ENCODE measurements around the gene CHRNB2. TPM values are rescaled to one million over a fixed set of nuclear protein-coding genes. Genes with fewer than 3 reads are reported as not detected.

Gene CHRNB2
- polyA plus RNA-seq, 1 donor (not counting 4 experiments of a cell fraction or from before 2014, with no cell fraction given), result 0.09 TPM

DNA sequence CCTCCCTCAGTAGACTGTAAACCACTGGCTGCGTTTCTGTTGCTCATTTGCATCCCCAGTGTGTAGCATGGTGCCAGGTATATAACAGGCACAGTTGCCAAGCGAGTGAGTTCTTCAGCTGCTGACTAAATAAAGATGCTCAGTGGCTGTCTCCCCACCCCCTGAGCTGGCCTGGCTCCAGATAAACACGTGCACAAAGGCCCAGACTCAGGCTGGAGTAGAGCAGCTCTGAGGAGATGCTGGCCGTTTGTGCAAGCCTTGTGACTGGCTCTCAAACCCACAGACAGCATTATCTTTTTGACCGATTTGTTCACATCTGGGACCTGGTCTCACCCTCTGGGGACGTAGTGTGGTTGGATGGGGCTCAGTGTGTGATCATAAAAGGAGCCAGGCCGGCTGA is 7.1 kb downstream of the CHRNB2 start:
- Histone ChIP-seq H3K9me1 (ENCODE audit: control insufficient read depth, extremely low read depth, insufficient read depth, low read length) (no peaks in the 10 kb centered on the region), H3K9me3 (ENCODE audit: control insufficient read depth, low read depth, low read length) (no peaks in the 10 kb centered on the region), H3K27ac (ENCODE audit: control insufficient read depth, insufficient read depth, low read length) (no peak overlapping the region), H3K4me3 (ENCODE audit: control insufficient read depth in 2 of 3, extremely low read depth in 1 of 3, insufficient read depth in 2 of 3, low read depth in 1 of 3, low read length in 3 of 3) (no peak overlapping the region), H3K9ac (ENCODE audit: control insufficient read depth, extremely low read depth, insufficient read depth, low read length) (no peak overlapping the region), H3K4me2 (ENCODE audit: control insufficient read depth, extremely low read depth, insufficient read depth, low read depth, low read length) (no peak overlapping the region), H3K4me1 (ENCODE audit: control insufficient read depth, extremely low read depth, insufficient read depth, low read length) (no peaks in the 10 kb centered on the region), H3K79me2 (ENCODE audit: control insufficient read depth, insufficient read depth, low read length) (no peaks in the 10 kb centered on the region), H4K20me1 (ENCODE audit: control insufficient read depth, extremely low read depth, insufficient read depth, low read length) (no peaks in the 10 kb centered on the region), H3K36me3 (ENCODE audit: control insufficient read depth in 2 of 2, extremely low read depth in 1 of 2, insufficient read depth in 2 of 2, low read length in 2 of 2) (peaks cover 0 to 18% of the 10 kb centered on the region in 2 experiments), H3K27me3 (ENCODE audit: control insufficient read depth, extremely low read depth, insufficient read depth, low read length) (no peaks in the 10 kb centered on the region), H2AFZ (ENCODE audit: control insufficient read depth, low read length) (no peak overlapping the region)
- dilution Hi-C loops (cut with MboI; ENCODE audit: extremely low pct_ligation_motif_present, low sequenced_read_pairs), result no loop called here
- FAIRE-seq, result no peak
- TF ChIP-seq, protein P1, sequence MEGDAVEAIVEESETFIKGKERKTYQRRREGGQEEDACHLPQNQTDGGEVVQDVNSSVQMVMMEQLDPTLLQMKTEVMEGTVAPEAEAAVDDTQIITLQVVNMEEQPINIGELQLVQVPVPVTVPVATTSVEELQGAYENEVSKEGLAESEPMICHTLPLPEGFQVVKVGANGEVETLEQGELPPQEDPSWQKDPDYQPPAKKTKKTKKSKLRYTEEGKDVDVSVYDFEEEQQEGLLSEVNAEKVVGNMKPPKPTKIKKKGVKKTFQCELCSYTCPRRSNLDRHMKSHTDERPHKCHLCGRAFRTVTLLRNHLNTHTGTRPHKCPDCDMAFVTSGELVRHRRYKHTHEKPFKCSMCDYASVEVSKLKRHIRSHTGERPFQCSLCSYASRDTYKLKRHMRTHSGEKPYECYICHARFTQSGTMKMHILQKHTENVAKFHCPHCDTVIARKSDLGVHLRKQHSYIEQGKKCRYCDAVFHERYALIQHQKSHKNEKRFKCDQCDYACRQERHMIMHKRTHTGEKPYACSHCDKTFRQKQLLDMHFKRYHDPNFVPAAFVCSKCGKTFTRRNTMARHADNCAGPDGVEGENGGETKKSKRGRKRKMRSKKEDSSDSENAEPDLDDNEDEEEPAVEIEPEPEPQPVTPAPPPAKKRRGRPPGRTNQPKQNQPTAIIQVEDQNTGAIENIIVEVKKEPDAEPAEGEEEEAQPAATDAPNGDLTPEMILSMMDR (optimal IDR thresholded peaks at IDR 0.05 in 1 of 3, IDR thresholded peaks at IDR 0.05 in 1 of 3, conservative IDR thresholded peaks at IDR 0.05 in 1 of 3; ENCODE audit: extremely low read depth in 1 of 3, insufficient read depth in 2 of 3, low read length in 3 of 3), result no peak
- TF ChIP-seq EZH2 (IDR thresholded peaks at IDR 0.05; ENCODE audit: low read length), result no peak
- no peak for DNase-seq (ENCODE audit: low read depth, low spot score)

DNA sequence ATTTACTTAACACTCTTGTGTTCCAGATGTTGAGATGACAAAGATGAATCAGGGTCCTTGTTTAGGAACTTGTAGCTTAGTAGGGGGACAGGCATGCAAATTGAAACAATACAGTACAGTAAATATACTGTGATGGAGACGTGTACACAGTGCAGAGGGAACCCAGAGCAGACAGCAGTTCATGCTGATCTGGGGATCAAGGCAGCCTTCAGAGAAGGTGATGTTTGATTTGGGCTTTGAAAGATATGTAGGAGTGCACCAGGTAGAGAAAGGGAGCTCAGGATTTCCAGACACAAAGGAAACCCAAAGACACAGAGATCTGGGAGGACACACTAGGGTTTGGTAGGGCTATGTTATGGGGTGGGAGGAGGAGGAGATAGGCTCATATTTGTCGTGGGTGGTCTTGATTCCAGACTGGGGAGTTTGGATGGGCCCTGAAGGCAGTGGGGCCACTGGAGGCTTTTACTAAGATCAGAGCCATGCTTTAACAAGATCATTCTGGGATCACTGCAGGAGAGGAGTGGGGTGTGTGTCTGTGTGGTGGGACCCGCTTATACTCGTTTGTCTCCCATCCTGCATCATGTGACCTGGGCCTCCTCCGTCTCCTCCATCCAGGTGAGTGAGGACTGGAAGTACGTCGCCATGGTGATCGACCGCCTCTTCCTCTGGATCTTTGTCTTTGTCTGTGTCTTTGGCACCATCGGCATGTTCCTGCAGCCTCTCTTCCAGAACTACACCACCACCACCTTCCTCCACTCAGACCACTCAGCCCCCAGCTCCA is 7.8 kb downstream of the CHRNB2 start:
- TF ChIP-seq, protein P1 (optimal IDR thresholded peaks at IDR 0.05 in 1 of 3, IDR thresholded peaks at IDR 0.05 in 1 of 3, conservative IDR thresholded peaks at IDR 0.05 in 1 of 3; ENCODE audit: extremely low read depth in 1 of 3, insufficient read depth in 2 of 3, low read length in 3 of 3), result no peak
- TF ChIP-seq EZH2 (IDR thresholded peaks at IDR 0.05; ENCODE audit: low read length), result no peak
- Histone ChIP-seq H3K9ac (ENCODE audit: control insufficient read depth, extremely low read depth, insufficient read depth, low read length) (no peak overlapping the region), H3K9me1 (ENCODE audit: control insufficient read depth, extremely low read depth, insufficient read depth, low read length) (no peaks in the 10 kb centered on the region), H3K4me1 (ENCODE audit: control insufficient read depth, extremely low read depth, insufficient read depth, low read length) (no peaks in the 10 kb centered on the region), H3K4me2 (ENCODE audit: control insufficient read depth, extremely low read depth, insufficient read depth, low read depth, low read length) (no peak overlapping the region), H3K27ac (ENCODE audit: control insufficient read depth, insufficient read depth, low read length) (no peak overlapping the region), H3K27me3 (ENCODE audit: control insufficient read depth, extremely low read depth, insufficient read depth, low read length) (no peaks in the 10 kb centered on the region), H3K79me2 (ENCODE audit: control insufficient read depth, insufficient read depth, low read length) (no peaks in the 10 kb centered on the region), H4K20me1 (ENCODE audit: control insufficient read depth, extremely low read depth, insufficient read depth, low read length) (no peaks in the 10 kb centered on the region), H3K9me3 (ENCODE audit: control insufficient read depth, low read depth, low read length) (no peaks in the 10 kb centered on the region), H2AFZ (ENCODE audit: control insufficient read depth, low read length) (no peak overlapping the region), H3K36me3 (ENCODE audit: control insufficient read depth in 2 of 2, extremely low read depth in 1 of 2, insufficient read depth in 2 of 2, low read length in 2 of 2) (peaks cover 4 to 21% of the 10 kb centered on the region in 2 experiments), H3K4me3 (ENCODE audit: control insufficient read depth in 2 of 3, extremely low read depth in 1 of 3, insufficient read depth in 2 of 3, low read depth in 1 of 3, low read length in 3 of 3) (no peak overlapping the region)
- dilution Hi-C loops (cut with MboI; ENCODE audit: extremely low pct_ligation_motif_present, low sequenced_read_pairs), result no loop called here
- no peak for FAIRE-seq
- DNase-seq (ENCODE audit: low read depth, low spot score), result no peak
